Measurements from ENCODE around the gene JADE3. TPM values are rescaled to one million over a fixed set of nuclear protein-coding genes. Genes with fewer than 3 reads are reported as not detected.

The JADE3 gene
- total RNA-seq, 1 experiment from 2014 or later: 14.3 TPM

- H4K20me1 ChIP-seq (ENCODE audit: insufficient read depth): no peaks in the 10 kb centered on the region
- no peak overlapping the region for H3K4me3 ChIP-seq (replicated peaks in 1 of 2; ENCODE audit: low read depth in 1 of 2, low read length in 2 of 2)
- H3K9ac ChIP-seq (ENCODE audit: low read length): no peak overlapping the region
- H3K4me2 ChIP-seq (ENCODE audit: low read length): no peak overlapping the region
- H3K36me3 ChIP-seq (ENCODE audit: control insufficient read depth in 1 of 2, insufficient read depth in 2 of 2, low read length in 2 of 2): no peaks in the 10 kb centered on the region
- BruUV-seq (replicated peaks): no TSS peak
- H3K4me1 ChIP-seq (ENCODE audit: control insufficient read depth in 1 of 2, insufficient read depth in 2 of 2, low read length in 2 of 2): peaks cover 12 to 14% of the 10 kb centered on the region in 2 experiments
- peaks cover 6% of the 10 kb centered on the region; the same call in 1 of the 2 replicates for H3K79me2 ChIP-seq (ENCODE audit: insufficient read depth, low read length)
- CTCF ChIA-PET: no interaction called here
- ATAC-seq: no peak
- no peaks in the 10 kb centered on the region for H3K9me2 ChIP-seq (ENCODE audit: insufficient read depth)
- intact Hi-C loops (cut with micrococcal nuclease): no loop called here
- POLR2A ChIA-PET: no interaction called here
- DNase-seq (ENCODE audit: low read depth, low spot score): no peak
- H3K27me3 ChIP-seq (ENCODE audit: insufficient read depth, low read length): no peaks in the 10 kb centered on the region
- H3K9me3 ChIP-seq (ENCODE audit: control insufficient read depth in 1 of 2, insufficient read depth in 1 of 2, low read depth in 1 of 2, low read length in 2 of 2): no peaks in the 10 kb centered on the region
- TF ChIP-seq SP1 (IDR thresholded peaks at IDR 0.05; ENCODE audit: low read depth) (no peak), POLR2AphosphoS5 (IDR thresholded peaks at IDR 0.05; ENCODE audit: low read depth, low read length) (no peak), FOSL1 (IDR thresholded peaks at IDR 0.05; ENCODE audit: low read depth) (no peak), POLR2A (IDR thresholded peaks at IDR 0.05; ENCODE audit: borderline replicate concordance, extremely low read depth, insufficient read depth, insufficient read length) (no peak), MAX (IDR thresholded peaks at IDR 0.05) (no peak), SIN3A (IDR thresholded peaks at IDR 0.05; ENCODE audit: low read depth) (no peak), YY1 (IDR thresholded peaks at IDR 0.05; ENCODE audit: extremely low read depth, insufficient replicate concordance, low read depth, low read length) (no peak), EZH2phosphoT487 (IDR thresholded peaks at IDR 0.05; ENCODE audit: borderline replicate concordance) (no peak), JUND (IDR thresholded peaks at IDR 0.05) (no peak), EGR1 (IDR thresholded peaks at IDR 0.05; ENCODE audit: low read depth) (no peak)
- H3K27ac ChIP-seq (ENCODE audit: low read depth, low read length): no peak overlapping the region
- RAD21 ChIA-PET (ENCODE audit: low non-redundant PET in 1 of 2, low total read pairs in 2 of 2, uncharacterized antibody in 2 of 2, unreplicated experiment in 2 of 2): no interaction called here
- H2AFZ ChIP-seq (ENCODE audit: low read depth, low read length, poor library complexity, severe bottlenecking): no peak overlapping the region
Measured at GRCh38 chrX:46961574-46962283, 49.5 kb downstream of the JADE3 start.

GRCh38 chrX:46965125-46965758 is 53.0 kb downstream of the JADE3 start:
- TF ChIP-seq CBX3 (IDR thresholded peaks at IDR 0.05; ENCODE audit: low read depth): no peak
- TF ChIP-seq RAD21 (IDR thresholded peaks at IDR 0.05; ENCODE audit: low read depth): no peak
- TF ChIP-seq EGR1 (IDR thresholded peaks at IDR 0.05; ENCODE audit: low read depth): no peak
- no peak for TF ChIP-seq SRF (IDR thresholded peaks at IDR 0.05; ENCODE audit: low read depth)
- no peak for TF ChIP-seq CTCF (IDR thresholded peaks at IDR 0.05 in 2 of 3, conservative IDR thresholded peaks at IDR 0.05 in 1 of 3; ENCODE audit: borderline replicate concordance in 1 of 3, insufficient read depth in 1 of 3, low read depth in 2 of 3, low read length in 2 of 3)
- TF ChIP-seq POLR2A (IDR thresholded peaks at IDR 0.05; ENCODE audit: borderline replicate concordance, extremely low read depth, insufficient read depth, insufficient read length): no peak
- no peak for TF ChIP-seq CEBPB (IDR thresholded peaks at IDR 0.05; ENCODE audit: low read depth)
- TF ChIP-seq SIN3A (IDR thresholded peaks at IDR 0.05; ENCODE audit: low read depth): no peak
- TF ChIP-seq EZH2phosphoT487 (IDR thresholded peaks at IDR 0.05; ENCODE audit: borderline replicate concordance): no peak
- no peak for TF ChIP-seq MAX (IDR thresholded peaks at IDR 0.05)
- no peak for TF ChIP-seq ZFX (IDR thresholded peaks at IDR 0.05)
- no peak for TF ChIP-seq TCF7L2 (IDR thresholded peaks at IDR 0.05; ENCODE audit: borderline replicate concordance, extremely low read depth, insufficient read depth, insufficient read length)
- Histone ChIP-seq H4K20me1 (ENCODE audit: insufficient read depth) (no peaks in the 10 kb centered on the region), H3K9me3 (ENCODE audit: control insufficient read depth in 1 of 2, insufficient read depth in 1 of 2, low read depth in 1 of 2, low read length in 2 of 2) (no peaks in the 10 kb centered on the region), H3K9me2 (ENCODE audit: insufficient read depth) (no peaks in the 10 kb centered on the region), H3K4me1 (ENCODE audit: control insufficient read depth in 1 of 2, insufficient read depth in 2 of 2, low read length in 2 of 2) (peaks cover 6 to 8% of the 10 kb centered on the region in 2 experiments), H3K27ac (ENCODE audit: low read depth, low read length) (no peak overlapping the region), H3K4me2 (ENCODE audit: low read length) (no peak overlapping the region), H3K27me3 (ENCODE audit: insufficient read depth, low read length) (no peaks in the 10 kb centered on the region), H3K79me2 (ENCODE audit: insufficient read depth, low read length) (peaks cover 3% of the 10 kb centered on the region; the same call in 1 of the 2 replicates), H3K9ac (ENCODE audit: low read length) (no peak overlapping the region), H3K4me3 (replicated peaks in 1 of 2; ENCODE audit: low read depth in 1 of 2, low read length in 2 of 2) (no peak overlapping the region), H3K36me3 (ENCODE audit: control insufficient read depth in 1 of 2, insufficient read depth in 2 of 2, low read length in 2 of 2) (no peaks in the 10 kb centered on the region), H2AFZ (ENCODE audit: low read depth, low read length, poor library complexity, severe bottlenecking) (no peak overlapping the region)
- no peak for DNase-seq (ENCODE audit: low read depth, low spot score)
- BruUV-seq (replicated peaks): no TSS peak
- intact Hi-C loops (cut with micrococcal nuclease): no loop called here
- ChIA-PET POLR2A (no interaction called here), RAD21 (ENCODE audit: low non-redundant PET in 1 of 2, low total read pairs in 2 of 2, uncharacterized antibody in 2 of 2, unreplicated experiment in 2 of 2) (no interaction called here), CTCF (no interaction called here)
- ATAC-seq: no peak

Data from HCT116 (cell line).